SU-DHL-6 (cell line): ENCODE results near the gene MPC1.

Experiments
- EZH2phosphoT487 ChIP-seq: fragments of 200-600 bp; sonication (generic), shearing (Covaris generic); conservative IDR thresholded peaks from 2 replicates; pipeline ENCODE4 v1.6.1; 2018; ENCODE audit warnings: mild to moderate bottlenecking, antibody characterized with exemption, low read length, moderate library complexity, mixed read lengths
- TF ChIP-seq, protein P1 (sequence below): fragments of 200-600 bp; sonication (generic); IDR thresholded peaks from one replicate; pipeline ENCODE4 v1.5.1; 2017; ENCODE audit warnings: antibody characterized with exemption, mild to moderate bottlenecking, low read length, moderate library complexity; ENCODE audit not compliant: insufficient read depth, poor library complexity, severe bottlenecking

DNA sequence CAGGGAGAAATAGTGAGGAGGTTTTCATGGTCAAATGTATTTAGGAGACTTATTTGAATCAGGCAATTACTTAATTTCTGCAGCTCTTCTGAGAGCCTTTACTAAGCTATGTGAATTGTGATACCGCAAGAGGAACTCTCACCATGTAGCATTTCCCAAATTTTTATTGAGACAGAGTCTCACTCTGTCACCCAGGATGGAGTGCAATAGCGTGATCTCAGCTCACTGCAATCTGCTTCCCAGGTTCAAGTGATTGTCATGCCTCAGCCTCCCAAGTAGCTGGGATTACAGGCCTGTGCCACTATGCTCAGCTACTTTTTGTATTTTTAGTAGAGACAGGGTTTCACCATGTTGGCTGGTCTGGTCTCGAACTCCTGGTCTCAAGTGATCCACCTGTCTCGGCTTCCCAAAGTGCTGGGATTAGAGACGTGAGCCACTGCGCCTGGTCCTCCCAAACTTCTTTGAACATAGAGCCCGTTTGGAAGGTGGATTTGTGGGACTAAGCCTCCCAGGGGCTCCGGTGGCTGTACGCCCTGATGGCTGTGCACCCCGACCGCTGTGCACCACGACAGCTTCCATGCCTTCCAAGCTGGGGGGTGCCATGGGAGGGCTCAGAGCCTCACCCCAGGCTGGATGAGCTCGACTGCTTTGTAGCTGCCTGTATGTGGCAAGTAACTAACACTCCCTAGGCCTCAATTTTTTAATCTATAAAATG lies 5.7 kb upstream of the MPC1 start:
- TF ChIP-seq, protein P1, sequence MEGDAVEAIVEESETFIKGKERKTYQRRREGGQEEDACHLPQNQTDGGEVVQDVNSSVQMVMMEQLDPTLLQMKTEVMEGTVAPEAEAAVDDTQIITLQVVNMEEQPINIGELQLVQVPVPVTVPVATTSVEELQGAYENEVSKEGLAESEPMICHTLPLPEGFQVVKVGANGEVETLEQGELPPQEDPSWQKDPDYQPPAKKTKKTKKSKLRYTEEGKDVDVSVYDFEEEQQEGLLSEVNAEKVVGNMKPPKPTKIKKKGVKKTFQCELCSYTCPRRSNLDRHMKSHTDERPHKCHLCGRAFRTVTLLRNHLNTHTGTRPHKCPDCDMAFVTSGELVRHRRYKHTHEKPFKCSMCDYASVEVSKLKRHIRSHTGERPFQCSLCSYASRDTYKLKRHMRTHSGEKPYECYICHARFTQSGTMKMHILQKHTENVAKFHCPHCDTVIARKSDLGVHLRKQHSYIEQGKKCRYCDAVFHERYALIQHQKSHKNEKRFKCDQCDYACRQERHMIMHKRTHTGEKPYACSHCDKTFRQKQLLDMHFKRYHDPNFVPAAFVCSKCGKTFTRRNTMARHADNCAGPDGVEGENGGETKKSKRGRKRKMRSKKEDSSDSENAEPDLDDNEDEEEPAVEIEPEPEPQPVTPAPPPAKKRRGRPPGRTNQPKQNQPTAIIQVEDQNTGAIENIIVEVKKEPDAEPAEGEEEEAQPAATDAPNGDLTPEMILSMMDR: no peak
- TF ChIP-seq EZH2phosphoT487: no peak
